HL-60/S4 treated with retinoic acid at 250 ng/mL for 4 days and 3 days (cell line): Measurements from ENCODE around the gene CSNK2B.

Source experiments
- in situ Hi-C: fragments of 300-500 bp; cut with MboI; formaldehyde crosslinking; loops from 2 replicates; pipeline ENCODE4 v1.7.0; 2022; ENCODE audit warnings: low sequenced_read_pairs

Gene CSNK2B

DNA sequence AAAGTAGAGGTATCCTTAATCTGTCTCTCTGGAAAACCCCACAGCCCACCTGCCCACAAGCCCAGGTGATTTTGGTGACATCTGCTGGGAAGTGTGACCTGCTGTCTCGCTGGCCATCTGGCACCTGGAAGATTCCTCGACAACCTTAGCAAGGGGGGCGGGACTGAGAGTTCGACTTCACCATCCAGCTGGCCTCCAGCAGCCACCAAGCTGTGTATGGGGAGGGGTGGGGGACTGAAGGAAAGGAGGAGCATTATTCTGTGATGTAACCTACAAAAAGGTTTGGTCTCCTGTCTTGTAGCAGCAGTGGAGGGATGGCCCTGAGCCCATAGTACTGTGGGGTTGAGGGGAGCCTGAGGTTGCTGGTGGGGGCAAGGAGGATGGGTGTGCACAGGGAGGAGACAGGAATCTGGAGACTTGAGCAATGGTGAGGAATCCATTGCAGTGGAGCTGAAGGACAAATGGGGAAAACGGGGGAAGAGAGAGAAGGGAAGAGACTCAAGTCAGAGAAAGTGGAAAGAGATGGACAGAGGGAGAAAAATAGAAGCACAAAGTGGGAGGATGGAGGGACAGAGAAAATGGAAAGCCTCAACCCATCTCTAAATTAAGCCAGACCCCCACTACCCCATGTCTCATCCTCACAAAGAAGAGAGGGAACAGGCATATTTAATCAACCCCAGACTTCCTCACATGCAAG, 44.8 kb downstream of the CSNK2B start:
- in situ Hi-C loops: no loop called here

GRCh38 chr6:31711233-31711632, 45.4 kb downstream of the CSNK2B start:
- in situ Hi-C loops: no loop called here

- in situ Hi-C loops: no loop called here
Measured at GRCh38 chr6:31712296-31712695, 46.4 kb downstream of the CSNK2B start.

DNA sequence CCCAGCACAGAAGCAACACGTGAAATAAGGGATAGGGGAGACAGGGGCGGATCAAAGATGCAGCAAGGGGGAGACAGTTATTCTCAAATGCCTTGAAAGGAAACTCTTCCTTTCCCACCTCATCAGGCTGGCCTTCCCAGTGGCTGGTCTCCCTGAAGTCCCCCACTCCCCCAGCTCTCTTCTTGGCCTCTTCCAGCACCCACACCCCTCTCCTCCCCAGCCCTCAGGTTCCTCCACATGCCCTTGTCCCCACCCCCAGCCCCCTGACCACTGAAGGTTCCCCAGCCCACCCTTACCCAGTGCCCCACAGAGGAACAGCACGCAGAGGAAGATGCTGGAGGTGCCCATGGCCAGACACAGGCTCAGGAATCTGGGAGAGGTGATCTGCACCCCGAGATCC, 47.6 kb downstream of the CSNK2B start:
- in situ Hi-C loops: no loop called here

DNA sequence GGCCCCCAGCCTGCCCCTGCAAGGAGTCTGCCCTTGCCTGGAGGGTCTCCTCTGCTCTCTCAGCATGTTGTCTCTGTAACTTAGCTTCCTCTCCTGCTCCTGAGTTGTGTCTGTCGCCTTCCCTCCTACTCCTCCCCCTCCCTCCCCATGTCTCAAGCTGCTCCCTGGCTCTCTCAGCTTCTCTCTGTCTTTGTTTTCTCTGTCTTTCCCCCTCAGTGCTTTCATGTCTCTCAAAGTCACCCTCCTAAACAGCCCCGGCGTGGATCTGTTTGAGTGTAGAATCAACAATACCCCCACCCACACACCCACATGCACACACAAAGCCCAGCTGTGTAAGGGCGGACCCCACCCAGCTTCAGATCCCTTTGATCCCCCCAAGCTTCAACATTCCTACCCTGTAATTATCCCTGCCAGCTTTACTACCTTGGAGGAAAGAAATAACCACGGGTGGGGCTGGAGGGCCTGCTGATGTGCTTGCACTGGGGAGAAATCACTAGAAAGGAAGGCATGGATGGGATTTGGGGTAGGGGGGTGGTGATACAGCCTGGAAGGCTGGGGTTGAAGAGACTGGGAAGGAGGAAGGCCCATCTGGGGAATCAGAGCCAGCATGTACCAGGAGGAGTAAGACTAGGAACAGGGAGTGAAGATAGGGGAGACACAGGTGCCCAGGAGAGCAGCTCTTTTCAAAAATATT, 48.3 kb downstream of the CSNK2B start:
- in situ Hi-C loops: no loop called here

DNA sequence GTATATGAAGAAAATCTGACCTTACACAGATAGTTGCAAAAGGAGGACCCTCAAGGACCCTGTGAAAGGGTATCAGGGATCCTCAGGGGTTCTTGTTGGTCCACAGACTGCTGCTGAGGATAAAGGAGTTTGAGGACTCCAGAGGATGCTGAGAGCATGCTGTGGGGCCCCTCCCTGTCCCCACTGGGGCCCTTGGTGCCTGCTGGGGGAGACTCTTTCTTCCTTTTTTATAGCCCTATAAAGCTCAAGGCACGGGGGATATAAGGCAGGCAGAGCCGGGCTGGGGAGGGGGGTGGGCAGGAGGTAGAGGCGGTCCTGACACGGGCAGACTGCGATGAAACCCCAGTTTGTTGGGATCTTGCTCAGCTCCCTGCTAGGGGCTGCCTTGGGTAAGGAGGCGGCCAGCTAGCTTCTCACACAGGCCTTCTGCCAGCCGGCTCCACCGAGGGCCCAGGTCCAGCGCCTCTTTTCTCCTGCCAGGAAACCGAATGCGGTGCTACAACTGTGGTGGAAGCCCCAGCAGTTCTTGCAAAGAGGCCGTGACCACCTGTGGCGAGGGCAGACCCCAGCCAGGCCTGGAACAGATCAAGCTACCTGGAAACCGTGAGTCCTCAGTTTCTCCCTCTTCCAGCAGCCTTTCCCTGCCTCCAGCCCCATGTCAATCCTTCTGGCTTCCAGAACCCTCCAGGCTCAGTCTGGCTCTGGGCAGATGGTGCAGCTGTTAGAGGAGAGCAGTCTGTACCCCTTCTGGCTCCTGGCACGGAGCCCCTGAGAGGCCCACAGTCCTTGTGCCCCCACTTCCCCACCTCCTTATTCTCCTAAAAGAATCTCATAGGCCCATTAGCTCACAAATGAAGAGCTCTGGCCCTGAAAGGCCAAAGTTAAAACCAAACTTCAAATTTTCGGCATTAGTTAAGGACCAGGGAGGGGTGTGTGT, 49.4 kb downstream of the CSNK2B start, which contains the start of gene LY6G6D:
Gene LY6G6D, plus strand, starts transcription at position 327 of the 937 bp plus-strand sequence. Its CDS starts 8 bp downstream, at position 335.
- in situ Hi-C loops: no loop called here

GRCh38 chr6:31717499-31718222, 51.8 kb downstream of the CSNK2B start:
- in situ Hi-C loops: no loop called here

DNA sequence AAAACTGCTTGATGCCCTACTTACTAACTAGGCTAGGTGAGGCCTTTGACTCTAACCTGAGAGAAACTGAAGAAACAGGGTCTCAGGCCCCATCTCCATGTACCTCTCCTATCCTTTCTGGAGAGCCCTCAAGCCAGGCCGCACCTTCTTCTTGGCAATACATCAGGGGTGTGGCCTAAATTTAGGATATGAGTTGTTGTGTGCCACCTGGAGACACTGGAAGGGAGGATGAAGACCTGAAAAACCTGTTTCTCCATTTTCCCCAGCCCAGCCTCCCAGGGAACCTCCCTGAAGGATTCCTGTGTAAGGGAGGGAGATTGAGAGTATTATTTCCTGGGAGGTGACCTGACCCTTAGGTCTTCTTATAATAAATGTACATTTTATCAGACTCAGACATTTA, 52.4 kb downstream of the CSNK2B start:
- in situ Hi-C loops: no loop called here

DNA sequence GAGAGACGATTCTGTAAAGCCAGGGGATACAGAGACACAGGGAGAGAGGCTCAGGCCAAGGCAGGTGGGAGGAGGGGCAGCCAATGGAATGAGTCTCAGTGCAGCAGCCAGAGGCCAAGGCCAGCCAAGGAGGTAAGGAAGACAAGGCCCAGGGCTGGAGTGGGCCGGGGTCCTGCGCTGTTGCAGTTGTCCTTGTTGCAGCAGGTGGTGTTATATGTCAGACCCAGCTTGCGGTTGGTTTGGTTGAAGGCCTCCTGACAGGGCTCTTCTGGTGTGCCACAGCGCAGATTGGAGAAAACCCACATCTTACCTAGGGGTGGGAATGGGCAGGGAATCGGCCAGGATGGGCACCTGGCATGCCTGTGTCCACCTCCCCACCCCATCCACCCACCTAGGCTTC, 53.1 kb downstream of the CSNK2B start:
- in situ Hi-C loops: no loop called here
